Vagina (tissue), 2 donors: ENCODE results near the gene EDN1. TPM values are rescaled to one million over a fixed set of nuclear protein-coding genes. Genes with fewer than 3 reads are reported as not detected.

Experiments used
- DNase-seq, 2 donors: peaks; one replicate each; pipeline ENCODE4 v3.0.0-alpha.2; 2017; ENCODE audit errors: extremely low spot score in 2 of 2
- H3K27ac ChIP-seq: fragments of 200-600 bp; sonication (generic); one replicate; pipeline ENCODE4 v1.5.1; 2019
- H3K27me3 ChIP-seq: fragments of 200-600 bp; sonication (generic); one replicate; pipeline ENCODE4 v1.5.1; 2019
- H3K36me3 ChIP-seq, 2 donors: fragments of 200-600 bp; sonication (generic); one replicate each; pipeline ENCODE4 v1.5.1; 2017 to 2019
- H3K4me1 ChIP-seq: fragments of 200-600 bp; sonication (generic); one replicate; pipeline ENCODE4 v1.5.1; 2019
- H3K4me3 ChIP-seq, 2 donors: fragments of 200-600 bp; sonication (generic); 1 replicate in 1 of 2; 2 replicates in 1 of 2; pipeline ENCODE4 v1.5.1; 2016 to 2019
- H3K9me3 ChIP-seq: fragments of 200-600 bp; sonication (generic); one replicate; pipeline ENCODE4 v1.5.1; 2019
- POLR2A ChIP-seq, 2 donors: fragments of 450-650 bp; IDR thresholded peaks; one replicate each; pipeline ENCODE4 v1.6.1; 2017; ENCODE audit warnings: antibody characterized with exemption in 2 of 2, mild to moderate bottlenecking in 2 of 2, moderate library complexity in 2 of 2
- POLR2AphosphoS5 ChIP-seq, 2 donors: sonication (generic); formaldehyde crosslinking; IDR thresholded peaks; one replicate each; pipeline ENCODE4 v1.9.0; 2017; ENCODE audit warnings: antibody characterized with exemption in 2 of 2, mild to moderate bottlenecking in 2 of 2, low read depth in 1 of 2; ENCODE audit not compliant: insufficient read depth in 1 of 2
- intact Hi-C: fragments of 100-400 bp; cut with DNase I; formaldehyde crosslinking; loops from one replicate; pipeline ENCODE4 v1.15.1; 2023
- total RNA-seq: library from RNA; depleted of rRNA; stranded (reverse); fragments of >200 nt; gene quantifications from one replicate; pipeline ENCODE4 v1.2.3, GENCODE V29; 2016
- TF ChIP-seq, protein P1 (sequence below), 3 experiments: fragments of 450-650 bp in 2 of 3; fragments of 200-600 bp in 1 of 3; sonication (generic) in 1 of 3; IDR thresholded peaks; one replicate each; pipeline ENCODE4 v1.5.1; 2017 to 2019; ENCODE audit warnings: antibody characterized with exemption in 3 of 3, mild to moderate bottlenecking in 2 of 3, moderate library complexity in 2 of 3

EDN1 gene
- total RNA-seq, 1 donor from 2014 or later, result 7.1 TPM

DNA sequence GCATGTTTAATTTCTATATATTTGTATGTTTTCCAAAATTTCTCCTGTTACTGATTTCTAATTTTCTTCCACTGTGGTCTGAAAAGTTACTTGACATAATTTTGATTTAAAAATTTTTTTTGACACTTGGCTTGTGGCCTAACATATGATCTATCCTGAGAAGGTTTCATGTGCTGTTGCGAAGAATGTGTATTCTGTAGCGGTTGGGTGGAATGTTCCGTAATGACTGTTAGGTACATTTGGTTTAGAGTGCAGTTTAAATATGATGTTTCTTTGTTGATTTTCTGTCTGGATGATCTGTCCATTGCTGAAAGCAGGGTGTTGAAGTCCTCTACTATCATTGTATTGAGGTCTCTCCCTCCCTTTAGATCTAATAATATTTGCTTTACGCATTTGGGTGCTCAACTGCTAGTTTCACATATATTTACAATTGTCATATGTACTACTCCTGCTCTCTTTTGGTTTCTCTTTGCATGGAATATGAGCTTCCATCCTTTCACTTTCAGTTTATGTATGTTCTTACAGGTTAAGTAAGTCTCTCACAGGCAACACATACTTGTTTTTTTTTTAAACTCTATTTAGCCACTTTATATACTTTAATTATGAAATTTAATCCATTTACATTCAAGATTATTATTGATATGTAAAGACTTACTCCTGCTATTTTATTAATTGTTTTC is 19.5 kb upstream of the EDN1 start:
- no peaks in the 10 kb centered on the region for H3K4me1 ChIP-seq
- DNase-seq, result no peak
- no peak overlapping the region for H3K4me3 ChIP-seq
- H3K27me3 ChIP-seq, result no peaks in the 10 kb centered on the region
- TF ChIP-seq, protein P1, sequence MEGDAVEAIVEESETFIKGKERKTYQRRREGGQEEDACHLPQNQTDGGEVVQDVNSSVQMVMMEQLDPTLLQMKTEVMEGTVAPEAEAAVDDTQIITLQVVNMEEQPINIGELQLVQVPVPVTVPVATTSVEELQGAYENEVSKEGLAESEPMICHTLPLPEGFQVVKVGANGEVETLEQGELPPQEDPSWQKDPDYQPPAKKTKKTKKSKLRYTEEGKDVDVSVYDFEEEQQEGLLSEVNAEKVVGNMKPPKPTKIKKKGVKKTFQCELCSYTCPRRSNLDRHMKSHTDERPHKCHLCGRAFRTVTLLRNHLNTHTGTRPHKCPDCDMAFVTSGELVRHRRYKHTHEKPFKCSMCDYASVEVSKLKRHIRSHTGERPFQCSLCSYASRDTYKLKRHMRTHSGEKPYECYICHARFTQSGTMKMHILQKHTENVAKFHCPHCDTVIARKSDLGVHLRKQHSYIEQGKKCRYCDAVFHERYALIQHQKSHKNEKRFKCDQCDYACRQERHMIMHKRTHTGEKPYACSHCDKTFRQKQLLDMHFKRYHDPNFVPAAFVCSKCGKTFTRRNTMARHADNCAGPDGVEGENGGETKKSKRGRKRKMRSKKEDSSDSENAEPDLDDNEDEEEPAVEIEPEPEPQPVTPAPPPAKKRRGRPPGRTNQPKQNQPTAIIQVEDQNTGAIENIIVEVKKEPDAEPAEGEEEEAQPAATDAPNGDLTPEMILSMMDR (IDR thresholded peaks at IDR 0.05), result no peak
- TF ChIP-seq POLR2A (IDR thresholded peaks at IDR 0.05) (no peak), POLR2AphosphoS5 (IDR thresholded peaks at IDR 0.05; ENCODE audit: insufficient read depth in 1 of 2, low read depth in 1 of 2) (no peak)
- intact Hi-C loops, result no loop called here
- H3K9me3 ChIP-seq, result no peaks in the 10 kb centered on the region
- H3K27ac ChIP-seq, result no peak overlapping the region
- no peaks in the 10 kb centered on the region for H3K36me3 ChIP-seq

DNA sequence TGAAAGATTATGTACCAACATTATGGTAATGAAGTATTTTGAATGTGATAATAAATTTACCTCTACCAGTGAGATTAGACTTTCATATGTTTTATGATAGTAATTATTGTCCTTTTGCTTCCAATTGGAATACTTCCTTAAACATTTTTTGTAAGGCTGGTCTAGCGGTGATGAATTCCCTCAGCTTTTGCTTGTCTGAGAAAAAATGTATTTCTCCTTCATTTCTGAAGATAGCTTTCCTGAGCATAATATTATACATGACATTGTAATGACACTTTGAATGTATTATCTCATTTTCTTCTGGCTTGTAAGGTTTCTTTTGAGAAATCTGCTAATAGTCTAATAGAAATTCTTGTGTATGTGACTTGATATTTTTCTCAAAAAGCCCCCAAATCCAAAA is 18.6 kb upstream of the EDN1 start:
- intact Hi-C loops, result no loop called here
- Histone ChIP-seq H3K36me3 (no peaks in the 10 kb centered on the region), H3K4me1 (no peaks in the 10 kb centered on the region), H3K9me3 (no peaks in the 10 kb centered on the region), H3K27me3 (no peaks in the 10 kb centered on the region), H3K4me3 (no peak overlapping the region), H3K27ac (no peak overlapping the region)
- TF ChIP-seq, protein P1 (IDR thresholded peaks at IDR 0.05), result no peak
- TF ChIP-seq POLR2AphosphoS5 (IDR thresholded peaks at IDR 0.05; ENCODE audit: insufficient read depth in 1 of 2, low read depth in 1 of 2) (no peak), POLR2A (IDR thresholded peaks at IDR 0.05) (no peak)
- DNase-seq, result no peak

DNA sequence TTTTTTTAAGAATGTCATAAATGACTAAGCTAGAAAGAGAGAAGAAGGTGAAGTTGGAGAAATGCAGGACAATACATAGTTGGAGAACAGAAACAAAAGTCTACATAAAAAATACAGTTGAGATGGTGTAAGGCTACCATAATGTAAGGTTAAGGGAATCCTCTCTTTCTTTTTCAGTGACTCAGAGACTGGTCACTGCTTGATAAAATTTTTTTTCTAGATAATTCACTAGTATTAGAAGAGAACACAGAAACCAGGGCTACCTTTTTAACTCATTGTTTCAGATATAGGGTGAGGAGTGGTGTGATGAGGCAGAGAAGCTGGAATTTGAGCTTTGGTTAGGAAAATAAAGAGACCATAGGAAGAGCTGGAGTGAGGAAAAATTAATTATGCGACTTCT is 18.2 kb upstream of the EDN1 start:
- no peak for DNase-seq
- Histone ChIP-seq H3K27me3 (no peaks in the 10 kb centered on the region), H3K36me3 (no peaks in the 10 kb centered on the region), H3K4me3 (no peak overlapping the region), H3K9me3 (no peaks in the 10 kb centered on the region), H3K4me1 (no peaks in the 10 kb centered on the region), H3K27ac (no peak overlapping the region)
- intact Hi-C loops, result no loop called here
- TF ChIP-seq POLR2A (IDR thresholded peaks at IDR 0.05) (no peak), POLR2AphosphoS5 (IDR thresholded peaks at IDR 0.05; ENCODE audit: insufficient read depth in 1 of 2, low read depth in 1 of 2) (no peak)
- TF ChIP-seq, protein P1 (IDR thresholded peaks at IDR 0.05), result no peak

DNA sequence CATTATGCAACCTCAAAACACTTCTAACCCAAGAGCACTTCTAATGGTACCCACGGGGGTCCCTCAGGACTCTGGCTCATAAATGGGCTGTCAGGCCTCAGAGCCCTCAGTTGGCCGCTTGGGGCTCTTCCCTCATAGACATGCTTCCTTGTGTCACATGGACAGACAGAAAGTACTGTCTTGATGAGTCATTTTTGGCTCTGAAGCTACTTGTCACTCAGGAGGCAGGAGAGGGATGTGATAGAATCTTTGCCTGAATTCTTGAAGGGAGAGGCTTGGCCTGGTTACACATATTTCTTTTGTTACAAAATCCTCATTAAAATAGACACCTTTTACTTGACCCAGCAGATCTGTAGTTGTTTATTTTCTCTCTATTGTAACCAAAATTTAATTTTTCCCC is 15.1 kb upstream of the EDN1 start:
- no peak for DNase-seq
- Histone ChIP-seq H3K4me3 (no peak overlapping the region), H3K27ac (no peak overlapping the region), H3K4me1 (peaks cover 6% of the 10 kb centered on the region), H3K27me3 (no peaks in the 10 kb centered on the region), H3K9me3 (no peaks in the 10 kb centered on the region), H3K36me3 (no peaks in the 10 kb centered on the region)
- intact Hi-C loops, result no loop called here
- peak in 1 of 2 donors; percentile 48 for TF ChIP-seq POLR2AphosphoS5 (IDR thresholded peaks at IDR 0.05; ENCODE audit: insufficient read depth in 1 of 2, low read depth in 1 of 2)
- TF ChIP-seq, protein P1 (IDR thresholded peaks at IDR 0.05), result no peak
- no peak for TF ChIP-seq POLR2A (IDR thresholded peaks at IDR 0.05)

DNA sequence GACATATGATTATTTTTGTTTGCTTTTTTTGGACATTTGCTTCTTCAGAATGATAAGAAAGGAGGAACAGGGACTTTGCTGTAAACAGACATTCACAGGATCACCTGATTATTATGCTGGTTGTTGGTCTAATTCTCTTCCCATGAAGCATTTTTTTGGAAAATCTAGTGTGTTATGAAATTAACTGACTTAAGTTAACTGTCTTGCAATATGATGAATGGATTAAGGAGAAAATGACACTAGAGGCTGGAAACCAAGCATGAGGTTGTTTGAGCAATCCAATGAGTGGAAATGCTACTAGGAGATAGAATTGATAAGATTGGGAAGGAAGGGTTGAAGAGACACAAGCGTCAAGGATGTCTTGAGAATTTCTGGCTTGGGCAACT is 13.2 kb upstream of the EDN1 start:
- intact Hi-C loops, result no loop called here
- Histone ChIP-seq H3K4me3 (no peak overlapping the region), H3K36me3 (no peaks in the 10 kb centered on the region)

More for the DNA sequence above, 13.2 kb upstream of the EDN1 start:
- Histone ChIP-seq H3K27me3 (no peaks in the 10 kb centered on the region), H3K9me3 (no peaks in the 10 kb centered on the region), H3K4me1 (peaks cover 6% of the 10 kb centered on the region), H3K27ac (no peak overlapping the region)
- TF ChIP-seq, protein P1 (IDR thresholded peaks at IDR 0.05), result no peak
- TF ChIP-seq POLR2AphosphoS5 (IDR thresholded peaks at IDR 0.05; ENCODE audit: insufficient read depth in 1 of 2, low read depth in 1 of 2) (no peak), POLR2A (IDR thresholded peaks at IDR 0.05) (no peak)
- no peak for DNase-seq
